Fibroblast of the aortic adventitia (primary cell): ENCODE data around the gene FLOT2. TPM values are rescaled to one million over a fixed set of nuclear protein-coding genes. Genes with fewer than 3 reads are reported as not detected.
A peak's percentile ranks its signal among the peaks of the same experiment; 100 is the strongest.

Source experiments
- DNase-seq: peaks from one replicate; pipeline ENCODE4 v3.0.0-alpha.2; 2010; ENCODE audit warnings: low read depth
- H3K4me3 ChIP-seq: 2 replicates; pipeline ENCODE4 v1.5.1; 2011; ENCODE audit warnings: low read depth, mild to moderate bottlenecking, control low read depth, low read length, moderate library complexity
- CTCF ChIP-seq: IDR thresholded peaks from 2 replicates; pipeline ENCODE4 v1.5.1; 2011; ENCODE audit warnings: mild to moderate bottlenecking, low read length, control low read depth, inconsistent platforms; ENCODE audit not compliant: insufficient read depth
- total RNA-seq: library from RNA; depleted of rRNA; stranded (reverse); fragments of >200 nt; gene quantifications from 2 replicates; pipeline ENCODE4 v1.2.3, GENCODE V29; 2012; ENCODE audit warnings: low replicate concordance

The FLOT2 gene
- total RNA-seq, 1 donor: 39.9 TPM

- peak; percentile 20 for DNase-seq
- no peak overlapping the region for H3K4me3 ChIP-seq
- TF ChIP-seq CTCF: no peak
Measured at GRCh38 chr17:28928061-28928460, 30.5 kb upstream of the FLOT2 start.

- no peak overlapping the region for H3K4me3 ChIP-seq
- no peak for DNase-seq
- TF ChIP-seq CTCF: no peak
Measured at GRCh38 chr17:28926786-28927185, 29.3 kb upstream of the FLOT2 start.

GRCh38 chr17:28926366-28926765 is 28.8 kb upstream of the FLOT2 start:
- no peak for TF ChIP-seq CTCF
- H3K4me3 ChIP-seq: no peak overlapping the region
- DNase-seq: no peak

- H3K4me3 ChIP-seq: no peak overlapping the region
Measured at GRCh38 chr17:28925912-28926365, 28.4 kb upstream of the FLOT2 start.

GRCh38 chr17:28920201-28920600 is 22.7 kb upstream of the FLOT2 start:
- TF ChIP-seq CTCF: no peak
- no peak overlapping the region for H3K4me3 ChIP-seq
- DNase-seq: no peak

More at GRCh38 chr17:28925912-28926365, 28.4 kb upstream of the FLOT2 start:
- no peak for TF ChIP-seq CTCF
- peak; percentile 74 for DNase-seq

GRCh38 chr17:28918295-28918694 is 20.8 kb upstream of the FLOT2 start:
- no peak for DNase-seq
- no peak for TF ChIP-seq CTCF
- no peak overlapping the region for H3K4me3 ChIP-seq

GRCh38 chr17:28917465-28917864 is 19.9 kb upstream of the FLOT2 start:
- no peak for TF ChIP-seq CTCF
- no peak for DNase-seq
- H3K4me3 ChIP-seq: no peak overlapping the region
